Amniotic epithelial cell (primary cell): ENCODE results near the gene CD207.

Experiments used
- DNase-seq: peaks from one replicate; pipeline ENCODE4 v3.0.0-alpha.2; 2010; ENCODE audit warnings: low read depth

CD207 gene

GRCh38 chr2:70793450-70793849 is 42.2 kb downstream of the CD207 start:
- DNase-seq, result no peak

- no peak for DNase-seq
These were observed 45.3 kb downstream of the CD207 start, which contains the start of gene FIGLA for GRCh38 chr2:70790136-70790828. TSS of gene FIGLA (minus strand) at chr2:70790643. CDS start at chr2:70790638, 5 bp downstream.

GRCh38 chr2:70789304-70790135 is 46.1 kb downstream of the CD207 start:
- DNase-seq, result peak; percentile 12

- DNase-seq, result peak; percentile 2
These were observed 50.3 kb downstream of the CD207 start for GRCh38 chr2:70785137-70785911.

- DNase-seq, result no peak
These were observed 51.3 kb downstream of the CD207 start for GRCh38 chr2:70784320-70784719.
